ENCODE measurements around the gene CLDN10. TPM values are rescaled to one million over a fixed set of nuclear protein-coding genes. Genes with fewer than 3 reads are reported as not detected.

CLDN10 gene
- total RNA-seq, 1 experiment from 2014 or later, result 24.7 TPM

DNA sequence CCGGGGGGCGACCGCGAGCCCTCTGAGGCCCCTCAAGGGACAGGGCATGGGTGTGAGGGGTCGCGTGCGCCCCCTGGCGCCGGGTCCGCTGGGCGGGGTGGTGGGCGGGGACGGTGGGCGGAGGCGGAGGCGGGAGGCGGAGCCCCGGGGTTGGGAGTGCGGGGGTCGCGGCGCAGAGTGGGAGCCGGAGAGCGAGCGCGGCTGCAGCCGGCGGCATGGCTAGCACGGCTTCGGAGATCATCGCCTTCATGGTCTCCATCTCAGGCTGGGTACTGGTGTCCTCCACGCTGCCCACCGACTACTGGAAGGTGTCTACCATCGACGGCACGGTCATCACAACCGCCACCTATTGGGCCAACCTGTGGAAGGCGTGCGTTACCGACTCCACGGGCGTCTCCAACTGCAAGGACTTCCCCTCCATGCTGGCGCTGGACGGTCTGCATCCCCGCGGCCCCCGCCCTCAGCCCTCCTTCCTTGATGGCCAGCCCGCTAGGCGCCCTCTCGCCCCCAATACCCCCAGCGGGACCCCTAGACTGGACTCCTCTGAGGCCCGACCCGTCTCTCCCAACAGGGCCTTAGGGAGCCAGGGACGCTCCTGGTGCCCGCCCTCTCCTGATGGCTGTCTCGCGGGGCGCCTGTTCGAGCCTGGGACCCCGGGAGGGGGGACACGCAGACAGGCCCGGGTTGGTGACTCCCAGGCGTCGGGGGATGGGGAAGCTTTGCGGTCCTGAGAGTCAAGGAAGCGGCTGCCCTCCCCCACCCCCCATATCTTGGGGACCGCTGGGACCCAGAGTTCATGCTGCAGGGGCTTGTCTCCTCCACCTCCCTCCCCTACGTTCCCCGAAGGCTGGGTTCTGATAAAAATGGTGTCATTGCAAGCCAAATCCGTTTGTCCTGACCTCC lies at the start of gene CLDN10 (continued):
- no peak; the same call in 1 of the 2 replicates for TF ChIP-seq ZNF232 (CRISPR knock-in tag; IDR thresholded peaks at IDR 0.05)
- no peak for TF ChIP-seq ZNF396 (CRISPR knock-in tag; IDR thresholded peaks at IDR 0.05; ENCODE audit: borderline replicate concordance)
- TF ChIP-seq JAZF1 (CRISPR knock-in tag; IDR thresholded peaks at IDR 0.05), result no peak
- no peak for TF ChIP-seq GTF2I (CRISPR knock-in tag; conservative IDR thresholded peaks at IDR 0.05)
- no peak for TF ChIP-seq CREB1 (CRISPR knock-in tag; IDR thresholded peaks at IDR 0.05)
- no peak for TF ChIP-seq ZNF138 (CRISPR knock-in tag; conservative IDR thresholded peaks at IDR 0.05)
- TF ChIP-seq FOXK1 (CRISPR knock-in tag; IDR thresholded peaks at IDR 0.05), result peak; percentile 39; the same call in 1 of the 2 replicates
- TF ChIP-seq ETV6 (CRISPR knock-in tag; IDR thresholded peaks at IDR 0.05), result 0 out of 2 replicates have a peak, but pooled peaks have one; percentile 74
- TF ChIP-seq ARID4B (CRISPR knock-in tag; IDR thresholded peaks at IDR 0.05; ENCODE audit: borderline replicate concordance), result peak; percentile 38; the same call in 1 of the 2 replicates
- TF ChIP-seq PRRX2 (CRISPR knock-in tag; IDR thresholded peaks at IDR 0.05), result no peak
- TF ChIP-seq, protein P1, sequence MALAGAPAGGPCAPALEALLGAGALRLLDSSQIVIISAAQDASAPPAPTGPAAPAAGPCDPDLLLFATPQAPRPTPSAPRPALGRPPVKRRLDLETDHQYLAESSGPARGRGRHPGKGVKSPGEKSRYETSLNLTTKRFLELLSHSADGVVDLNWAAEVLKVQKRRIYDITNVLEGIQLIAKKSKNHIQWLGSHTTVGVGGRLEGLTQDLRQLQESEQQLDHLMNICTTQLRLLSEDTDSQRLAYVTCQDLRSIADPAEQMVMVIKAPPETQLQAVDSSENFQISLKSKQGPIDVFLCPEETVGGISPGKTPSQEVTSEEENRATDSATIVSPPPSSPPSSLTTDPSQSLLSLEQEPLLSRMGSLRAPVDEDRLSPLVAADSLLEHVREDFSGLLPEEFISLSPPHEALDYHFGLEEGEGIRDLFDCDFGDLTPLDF (CRISPR knock-in tag; IDR thresholded peaks at IDR 0.05), result no peak
- TF ChIP-seq, protein P2, sequence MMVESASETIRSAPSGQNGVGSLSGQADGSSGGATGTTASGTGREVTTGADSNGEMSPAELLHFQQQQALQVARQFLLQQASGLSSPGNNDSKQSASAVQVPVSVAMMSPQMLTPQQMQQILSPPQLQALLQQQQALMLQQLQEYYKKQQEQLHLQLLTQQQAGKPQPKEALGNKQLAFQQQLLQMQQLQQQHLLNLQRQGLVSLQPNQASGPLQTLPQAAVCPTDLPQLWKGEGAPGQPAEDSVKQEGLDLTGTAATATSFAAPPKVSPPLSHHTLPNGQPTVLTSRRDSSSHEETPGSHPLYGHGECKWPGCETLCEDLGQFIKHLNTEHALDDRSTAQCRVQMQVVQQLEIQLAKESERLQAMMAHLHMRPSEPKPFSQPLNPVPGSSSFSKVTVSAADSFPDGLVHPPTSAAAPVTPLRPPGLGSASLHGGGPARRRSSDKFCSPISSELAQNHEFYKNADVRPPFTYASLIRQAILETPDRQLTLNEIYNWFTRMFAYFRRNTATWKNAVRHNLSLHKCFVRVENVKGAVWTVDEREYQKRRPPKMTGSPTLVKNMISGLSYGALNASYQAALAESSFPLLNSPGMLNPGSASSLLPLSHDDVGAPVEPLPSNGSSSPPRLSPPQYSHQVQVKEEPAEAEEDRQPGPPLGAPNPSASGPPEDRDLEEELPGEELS (CRISPR knock-in tag; IDR thresholded peaks at IDR 0.05), result 0 out of 2 replicates have a peak, but pooled peaks have one; percentile 44

DNA sequence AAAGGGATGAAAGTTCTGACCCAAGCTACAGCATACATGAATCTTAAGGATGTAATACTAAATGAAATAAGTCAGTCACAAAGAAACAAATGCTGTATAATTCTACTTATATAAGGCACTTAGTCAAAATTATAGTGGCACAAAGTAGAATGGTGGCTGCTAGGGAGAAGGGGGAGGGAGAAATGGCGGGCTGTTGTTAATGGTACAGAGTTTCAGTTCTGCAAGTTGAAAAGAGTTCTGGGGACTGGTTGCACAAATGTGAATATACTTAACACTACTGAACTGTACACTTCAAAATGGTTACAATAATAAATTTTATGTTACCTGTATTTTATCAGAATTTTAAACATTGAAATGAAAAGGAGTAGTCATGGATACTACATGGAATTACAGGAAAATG lies 48.9 kb upstream of the CLDN10 start:
- ChIA-PET CTCF (interaction anchor here (1.4 kb wide), 1 partner anchor 61 kb away, joined by 3 read pairs; no protein-coding TSS in a partner anchor), POLR2A (no interaction called here)
- Mint-ChIP-seq H3K4me1 (peaks cover 20% of the 10 kb centered on the region), H3K9me3 (peaks cover 15% of the 10 kb centered on the region), H3K36me3 (peaks cover 13% of the 10 kb centered on the region), H3K27me3 (ENCODE audit: low read depth) (peaks cover 25% of the 10 kb centered on the region), H3K4me3 (no peak overlapping the region), H3K27ac (no peak overlapping the region)
- TF ChIP-seq ZNF232 (CRISPR knock-in tag; IDR thresholded peaks at IDR 0.05) (no peak), ZNF416 (CRISPR knock-in tag; IDR thresholded peaks at IDR 0.05) (no peak), AR (CRISPR knock-in tag; IDR thresholded peaks at IDR 0.05) (no peak), MLX (CRISPR knock-in tag; IDR thresholded peaks at IDR 0.05) (no peak), TP53 (CRISPR knock-in tag; IDR thresholded peaks at IDR 0.05) (no peak), ETV6 (CRISPR knock-in tag; IDR thresholded peaks at IDR 0.05) (no peak), MYBL2 (CRISPR knock-in tag; IDR thresholded peaks at IDR 0.05) (no peak)
- TF ChIP-seq, protein P3, sequence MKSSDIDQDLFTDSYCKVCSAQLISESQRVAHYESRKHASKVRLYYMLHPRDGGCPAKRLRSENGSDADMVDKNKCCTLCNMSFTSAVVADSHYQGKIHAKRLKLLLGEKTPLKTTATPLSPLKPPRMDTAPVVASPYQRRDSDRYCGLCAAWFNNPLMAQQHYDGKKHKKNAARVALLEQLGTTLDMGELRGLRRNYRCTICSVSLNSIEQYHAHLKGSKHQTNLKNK (CRISPR knock-in tag; IDR thresholded peaks at IDR 0.05), result no peak
- ATAC-seq (no peak), DNase-seq (ENCODE audit: low spot score) (no peak)

Data from WTC11 (cell line).